ENCODE measurements around the gene DCP1A. TPM values are rescaled to one million over a fixed set of nuclear protein-coding genes. Genes with fewer than 3 reads are reported as not detected.
"Not testable (repeated sequence)": the region's sequence is repeated elsewhere in the genome, so short reads cannot be mapped to it uniquely, and the experiment has no call there.

Gene DCP1A
- total and polyA plus RNA-seq, 5 experiments from 2014 or later = 36.4 to 80.5 (median 68.5) TPM

- POLR2A ChIA-PET = no interaction called here
- no peak for DNase-seq
- H3K4me3 Mint-ChIP-seq = no peak overlapping the region
- no peaks in the 10 kb centered on the region for H3K36me3 Mint-ChIP-seq
- H3K9me3 Mint-ChIP-seq = no peaks in the 10 kb centered on the region
- H3K27me3 Mint-ChIP-seq = no peaks in the 10 kb centered on the region
- ATAC-seq = no peak
- no peak overlapping the region for H3K27ac Mint-ChIP-seq
- peaks cover 0 to 22% (median 2%) of the 10 kb centered on the region in 4 donors for H3K4me1 Mint-ChIP-seq
Observed at GRCh38 chr3:53353202-53353601, 5.9 kb upstream of the DCP1A start.

- DNase-seq = no peak
- POLR2A ChIA-PET = no interaction called here
Observed at GRCh38 chr3:53350652-53351051, 3.3 kb upstream of the DCP1A start.

DNA sequence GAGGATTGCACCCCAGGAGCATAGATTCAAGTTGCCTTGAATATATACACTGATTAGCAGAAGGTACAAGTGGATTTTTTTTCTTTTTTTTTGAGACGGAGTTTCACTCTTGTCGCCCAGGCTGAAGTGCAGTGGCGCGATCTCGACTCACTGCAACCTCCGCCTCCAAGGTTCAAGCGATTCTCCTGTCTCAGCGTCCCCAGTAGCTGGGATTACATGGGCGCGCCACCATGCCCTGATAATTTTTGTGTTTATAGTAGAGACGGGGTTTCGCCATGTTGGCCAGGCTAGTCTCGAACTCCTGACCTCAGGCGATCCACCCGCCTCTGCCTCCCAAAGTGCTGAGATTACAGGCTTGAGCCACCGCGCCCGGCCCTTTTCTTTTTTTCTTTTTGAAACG is 775 bp upstream of the DCP1A start:
- DNase-seq, ATAC-seq, H3K9me3 Mint-ChIP-seq, H3K27me3 Mint-ChIP-seq: not testable (repeated sequence)
- H3K4me3 Mint-ChIP-seq = peak overlapping the region; percentile 95 to 100 (median 98)
- H3K27ac Mint-ChIP-seq = peak overlapping the region; percentile 97 to 100 (median 99)
- H3K36me3 Mint-ChIP-seq = peaks cover 0 to 17% (median 0%) of the 10 kb centered on the region in 3 donors
- H3K4me1 Mint-ChIP-seq = peaks cover 14 to 39% (median 34%) of the 10 kb centered on the region in 4 donors
- POLR2A ChIA-PET = interaction anchor here (0.8 to 2.1 kb wide), 11 partner anchors 9 to 577 kb away, joined by 3 to 20 read pairs (median 4); partner anchors contain the start of genes ACTR8, NEK4, SELENOK and TKT

More at GRCh38 chr3:53350652-53351051, 3.3 kb upstream of the DCP1A start:
- Mint-ChIP-seq H3K36me3 (no peaks in the 10 kb centered on the region), H3K4me3 (peak overlapping the region in 2 of 10 donors; percentile 12 to 38), H3K27ac (peak overlapping the region in 3 of 10 donors; percentile 14 to 70 (median 43)), H3K9me3 (no peaks in the 10 kb centered on the region), H3K4me1 (peaks cover 9 to 34% (median 17%) of the 10 kb centered on the region in 4 donors), H3K27me3 (no peaks in the 10 kb centered on the region)
- no peak for ATAC-seq

- no peak for ATAC-seq
- Mint-ChIP-seq H3K36me3 (peaks cover 3 to 27% (median 6%) of the 10 kb centered on the region in 3 donors), H3K27ac (peak overlapping the region; percentile 97 to 100 (median 99)), H3K4me1 (peaks cover 19 to 48% (median 41%) of the 10 kb centered on the region in 4 donors), H3K27me3 (no peaks in the 10 kb centered on the region), H3K9me3 (no peaks in the 10 kb centered on the region), H3K4me3 (peak overlapping the region; percentile 95 to 100 (median 98))
- DNase-seq = no peak
- POLR2A ChIA-PET = interaction anchor here (1.3 to 2.1 kb wide), 6 partner anchors 10 to 545 kb away, joined by 3 to 20 read pairs (median 7); partner anchors contain the start of genes SELENOK and TKT
Observed at GRCh38 chr3:53346922-53347260, 452 bp downstream of the DCP1A start.

- Mint-ChIP-seq H3K36me3 (peaks cover 3 to 30% (median 6%) of the 10 kb centered on the region in 3 donors), H3K27me3 (no peaks in the 10 kb centered on the region), H3K27ac (peak overlapping the region; percentile 86 to 100 (median 99)), H3K9me3 (no peaks in the 10 kb centered on the region), H3K4me3 (peak overlapping the region; percentile 95 to 100 (median 98)), H3K4me1 (peaks cover 19 to 48% (median 41%) of the 10 kb centered on the region in 4 donors)
- DNase-seq (no peak), ATAC-seq (no peak)
- POLR2A ChIA-PET = interaction anchor here (1.1 to 1.9 kb wide), 3 partner anchors 11 to 91 kb away, joined by 4 to 7 read pairs (median 4); partner anchors contain the start of gene TKT
Observed at GRCh38 chr3:53346514-53346913, 829 bp downstream of the DCP1A start.

GRCh38 chr3:53342353-53342752 is 5.0 kb downstream of the DCP1A start:
- Mint-ChIP-seq H3K27ac (peak overlapping the region in 3 of 10 donors; percentile 5 to 49 (median 10)), H3K4me1 (peaks cover 19 to 62% (median 47%) of the 10 kb centered on the region in 4 donors), H3K36me3 (peaks cover 12 to 67% (median 13%) of the 10 kb centered on the region in 3 donors), H3K27me3 (no peaks in the 10 kb centered on the region), H3K4me3 (no peak overlapping the region), H3K9me3 (no peaks in the 10 kb centered on the region)
- DNase-seq (no peak), ATAC-seq (no peak)
- POLR2A ChIA-PET = no interaction called here

- Mint-ChIP-seq H3K27ac (no peak overlapping the region), H3K36me3 (peaks cover 7 to 86% (median 20%) of the 10 kb centered on the region in 3 donors), H3K4me1 (peaks cover 3 to 25% (median 18%) of the 10 kb centered on the region in 4 donors), H3K9me3 (no peaks in the 10 kb centered on the region), H3K27me3 (no peaks in the 10 kb centered on the region), H3K4me3 (no peak overlapping the region)
- POLR2A ChIA-PET = no interaction called here
- no peak for DNase-seq
- ATAC-seq = no peak
Observed at GRCh38 chr3:53337167-53337940, 10.0 kb downstream of the DCP1A start.

DNA sequence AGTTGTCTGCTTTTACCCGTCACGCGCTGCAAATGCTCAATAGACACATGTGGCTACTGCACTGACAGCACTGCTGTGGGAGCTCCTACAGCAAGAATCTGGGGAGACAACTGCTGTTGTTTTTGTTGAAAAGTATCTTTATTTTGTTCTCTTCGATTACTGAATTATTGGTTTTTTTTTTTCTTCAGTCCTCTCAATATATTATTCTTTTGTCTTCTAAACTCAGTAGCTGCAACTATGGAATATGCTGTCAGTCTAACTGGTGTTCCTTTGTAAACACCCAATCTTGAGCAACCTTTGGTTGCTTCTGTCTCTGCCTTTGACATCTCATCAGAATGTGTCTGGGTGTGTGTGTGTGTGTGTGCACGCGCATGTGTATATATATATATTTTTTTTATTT is 12.6 kb downstream of the DCP1A start:
- H3K4me3 Mint-ChIP-seq = no peak overlapping the region
- H3K36me3 Mint-ChIP-seq = peaks cover 0 to 83% (median 24%) of the 10 kb centered on the region in 3 donors
- peaks cover 3 to 29% (median 21%) of the 10 kb centered on the region in 4 donors for H3K4me1 Mint-ChIP-seq
- H3K27me3 Mint-ChIP-seq = no peaks in the 10 kb centered on the region
- DNase-seq (no peak), ATAC-seq (no peak)
- peak overlapping the region in 1 of 10 donors; percentile 38 for H3K27ac Mint-ChIP-seq
- no peaks in the 10 kb centered on the region for H3K9me3 Mint-ChIP-seq
- POLR2A ChIA-PET = interaction anchor here (1.1 kb wide), 1 partner anchor 12 kb away, joined by 4 read pairs; the partner anchor contains the start of gene DCP1A

DNA sequence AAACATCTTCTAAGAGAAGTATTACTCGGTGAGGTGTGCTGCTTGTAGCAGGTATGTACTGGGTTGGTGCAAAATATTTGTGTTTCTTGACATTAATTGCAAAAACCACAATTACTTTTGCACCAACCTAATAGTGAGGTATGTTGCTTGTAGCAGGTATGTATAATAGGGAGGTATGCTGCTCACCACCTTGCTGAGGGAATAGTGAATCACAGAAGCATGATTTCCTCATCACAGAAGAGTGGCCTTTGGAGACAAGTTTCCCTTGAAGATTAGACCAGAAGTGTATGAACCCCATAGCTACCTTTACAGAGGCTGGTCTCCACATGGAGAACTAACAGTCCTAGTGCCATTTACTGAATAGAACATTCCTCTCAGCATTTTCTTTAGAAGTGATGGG is 15.5 kb downstream of the DCP1A start:
- H3K27me3 Mint-ChIP-seq = no peaks in the 10 kb centered on the region
- no peak overlapping the region for H3K4me3 Mint-ChIP-seq
- H3K27ac Mint-ChIP-seq = no peak overlapping the region
- DNase-seq = no peak
- H3K4me1 Mint-ChIP-seq = peaks cover 4 to 26% (median 17%) of the 10 kb centered on the region in 4 donors
- POLR2A ChIA-PET = no interaction called here
- ATAC-seq = no peak
- H3K9me3 Mint-ChIP-seq = no peaks in the 10 kb centered on the region
- peaks cover 0 to 83% (median 16%) of the 10 kb centered on the region in 3 donors for H3K36me3 Mint-ChIP-seq

- ATAC-seq (no peak), DNase-seq (no peak)
- POLR2A ChIA-PET = no interaction called here
- H3K9me3 Mint-ChIP-seq = no peaks in the 10 kb centered on the region
- H3K36me3 Mint-ChIP-seq = peaks cover 0 to 72% (median 13%) of the 10 kb centered on the region in 3 donors
- no peak overlapping the region for H3K4me3 Mint-ChIP-seq
- H3K27me3 Mint-ChIP-seq = no peaks in the 10 kb centered on the region
- peaks cover 10 to 37% (median 29%) of the 10 kb centered on the region in 4 donors for H3K4me1 Mint-ChIP-seq
- H3K27ac Mint-ChIP-seq = peak overlapping the region in 4 of 10 donors; percentile 5 to 44 (median 24)
Observed at GRCh38 chr3:53329897-53330296, 17.4 kb downstream of the DCP1A start.

- no peaks in the 10 kb centered on the region for H3K9me3 Mint-ChIP-seq
- peak overlapping the region in 1 of 10 donors; percentile 74 for H3K27ac Mint-ChIP-seq
- H3K4me1 Mint-ChIP-seq = peaks cover 11 to 42% (median 34%) of the 10 kb centered on the region in 4 donors
- no peak for DNase-seq
- H3K36me3 Mint-ChIP-seq = peaks cover 0 to 62% (median 8%) of the 10 kb centered on the region in 3 donors
- no peaks in the 10 kb centered on the region for H3K27me3 Mint-ChIP-seq
- H3K4me3 Mint-ChIP-seq = no peak overlapping the region
- no peak for ATAC-seq
- POLR2A ChIA-PET = no interaction called here
Observed at GRCh38 chr3:53328746-53329145, 18.6 kb downstream of the DCP1A start.

GRCh38 chr3:53327986-53328385 is 19.4 kb downstream of the DCP1A start:
- H3K9me3 Mint-ChIP-seq, DNase-seq, ATAC-seq, H3K27ac Mint-ChIP-seq, POLR2A ChIA-PET, H3K27me3 Mint-ChIP-seq, H3K4me3 Mint-ChIP-seq: not testable (repeated sequence)
- H3K4me1 Mint-ChIP-seq = peaks cover 14 to 47% (median 37%) of the 10 kb centered on the region in 4 donors
- H3K36me3 Mint-ChIP-seq = peaks cover 0 to 62% (median 6%) of the 10 kb centered on the region in 3 donors

GRCh38 chr3:53324105-53324504 is 23.2 kb downstream of the DCP1A start:
- POLR2A ChIA-PET = no interaction called here
- no peak for DNase-seq
- ATAC-seq = no peak
- no peaks in the 10 kb centered on the region for H3K27me3 Mint-ChIP-seq
- no peaks in the 10 kb centered on the region for H3K9me3 Mint-ChIP-seq
- H3K4me1 Mint-ChIP-seq = peaks cover 16 to 34% (median 28%) of the 10 kb centered on the region in 4 donors
- peak overlapping the region in 2 of 10 donors; percentile 35 to 42 for H3K27ac Mint-ChIP-seq
- H3K36me3 Mint-ChIP-seq = peaks cover 0 to 57% (median 0%) of the 10 kb centered on the region in 3 donors
- H3K4me3 Mint-ChIP-seq = peak overlapping the region in 1 of 10 donors; percentile 34
